SK-N-SH (cell line): ENCODE data around the gene SH3RF1. TPM values are rescaled to one million over a fixed set of nuclear protein-coding genes. Genes with fewer than 3 reads are reported as not detected.

ENCODE experiments used
- CTCF ChIA-PET: fragments of 300-600, 350-600 bp; formaldehyde crosslinking; extraction: SDS; loops from one replicate; lab custom pipeline; 2021; lab: Yijun Ruan, JAX
- POLR2A ChIA-PET: fragments of 350-600 bp; sonication (Branson Sonifier 250); formaldehyde crosslinking; extraction: SDS; loops from one replicate; lab custom pipeline; 2020; ENCODE audit warnings: antibody characterized with exemption, inconsistent platforms; lab: Yijun Ruan, JAX
- DNase-seq: peaks from one replicate; pipeline ENCODE4 v3.0.0; 2012
- H2AFZ ChIP-seq: fragments of 200-600 bp; sonication (generic); 2 replicates; pipeline ENCODE4 v1.8.1; 2016; ENCODE audit warnings: antibody characterized with exemption, mild to moderate bottlenecking, low read depth
- H3F3A ChIP-seq: fragments of 200-600 bp; sonication (generic); replicated peaks from 2 replicates; pipeline ENCODE3; 2016; ENCODE audit warnings: antibody characterized with exemption, mild to moderate bottlenecking; ENCODE audit not compliant: insufficient read depth
- H3K27ac ChIP-seq, 2 experiments: fragments of 200-500 bp in 1 of 2; fragments of 200-600 bp in 1 of 2; sonication (Bioruptor generic) in 1 of 2; sonication (generic), shearing (Covaris generic) in 1 of 2; 2 replicates each; pipeline versions ENCODE4 v1.5.1 to v1.6.1; 2014 to 2016; ENCODE audit warnings: low read depth in 2 of 2, inconsistent platforms in 1 of 2, low read length in 1 of 2, mild to moderate bottlenecking in 1 of 2, mixed read lengths in 1 of 2
- H3K27me3 ChIP-seq: fragments of 200-600 bp; sonication (generic), shearing (Covaris generic); 2 replicates; pipeline ENCODE4 v1.6.1; 2016; ENCODE audit warnings: mixed run types; ENCODE audit not compliant: insufficient read depth
- H3K36me3 ChIP-seq, 2 experiments: fragments of 200-500 bp in 1 of 2; fragments of 200-600 bp in 1 of 2; sonication (Bioruptor generic) in 1 of 2; sonication (generic) in 1 of 2; replicated peaks in 1 of 2; 2 replicates each; pipeline versions ENCODE3 to v1.5.1; 2014 to 2016; ENCODE audit warnings: low read length in 1 of 2, mild to moderate bottlenecking in 1 of 2; ENCODE audit not compliant: insufficient read depth in 2 of 2, control insufficient read depth in 1 of 2
- H3K4me1 ChIP-seq, 2 experiments: fragments of 200-500 bp in 1 of 2; fragments of 200-600 bp in 1 of 2; sonication (Bioruptor generic) in 1 of 2; sonication (generic), shearing (Covaris generic) in 1 of 2; 2 replicates each; pipeline versions ENCODE4 v1.5.1 to v1.6.1; 2014 to 2016; ENCODE audit warnings: low read depth in 1 of 2, low read length in 1 of 2, mixed run types in 1 of 2; ENCODE audit not compliant: insufficient read depth in 2 of 2, control insufficient read depth in 1 of 2
- H3K4me2 ChIP-seq: fragments of 200-600 bp; sonication (generic), shearing (Covaris generic); 2 replicates; pipeline ENCODE4 v1.6.1; 2017; ENCODE audit warnings: mixed run types
- H3K4me3 ChIP-seq, 2 experiments: fragments of 200-500 bp in 1 of 2; fragments of 200-600 bp in 1 of 2; sonication (Bioruptor generic) in 1 of 2; sonication (generic), shearing (Covaris generic) in 1 of 2; 2 replicates each; pipeline versions ENCODE4 v1.5.1 to v1.8.1; 2014 to 2016; ENCODE audit warnings: low read depth in 2 of 2, inconsistent platforms in 1 of 2, low read length in 1 of 2, mild to moderate bottlenecking in 1 of 2, mixed read lengths in 1 of 2, moderate library complexity in 1 of 2
- H3K79me2 ChIP-seq: fragments of 200-600 bp; sonication (generic); 2 replicates; pipeline ENCODE4 v1.8.1; 2017; ENCODE audit warnings: mild to moderate bottlenecking; ENCODE audit not compliant: insufficient read depth
- H3K9ac ChIP-seq: fragments of 200-600 bp; sonication (generic); 2 replicates; pipeline ENCODE4 v1.6.1; 2017; ENCODE audit warnings: mixed run types
- H3K9me2 ChIP-seq: fragments of 200-600 bp; sonication (generic); 2 replicates; pipeline ENCODE4 v1.6.1; 2017; ENCODE audit warnings: mixed run types
- H3K9me3 ChIP-seq: fragments of 200-600 bp; sonication (generic); 2 replicates; pipeline ENCODE4 v1.6.1; 2017; ENCODE audit warnings: mixed run types, mild to moderate bottlenecking, moderate library complexity
- H4K20me1 ChIP-seq: fragments of 200-600 bp; sonication (generic); 2 replicates; pipeline ENCODE4 v1.6.1; 2017; ENCODE audit warnings: mild to moderate bottlenecking, mixed run types; ENCODE audit not compliant: insufficient read depth
- CHD2 ChIP-seq: fragments of 150-350 bp; IDR thresholded peaks from 2 replicates; pipeline ENCODE4 v1.6.1; 2018; ENCODE audit warnings: low read length; ENCODE audit not compliant: partially characterized antibody
- CTCF ChIP-seq: fragments of 200-600 bp; sonication (generic); IDR thresholded peaks from 2 replicates; pipeline ENCODE4 v1.6.1; 2017; ENCODE audit warnings: antibody characterized with exemption, mild to moderate bottlenecking, moderate library complexity
- ELF1 ChIP-seq: IDR thresholded peaks from 2 replicates; pipeline ENCODE4 v1.4.0; 2012
- EP300 ChIP-seq, 2 experiments: IDR thresholded peaks; 2 replicates each; pipeline versions ENCODE4 v1.4.0 to v1.6.1; 2012; ENCODE audit warnings: borderline replicate concordance in 1 of 2, low read depth in 1 of 2, low read length in 1 of 2
- EZH2phosphoT487 ChIP-seq: fragments of 200-600 bp; sonication (generic); IDR thresholded peaks from 2 replicates; pipeline ENCODE4 v1.6.1; 2017; ENCODE audit warnings: low read depth, mixed run types, mild to moderate bottlenecking, antibody characterized with exemption, moderate library complexity, borderline replicate concordance
- FOSL2 ChIP-seq: IDR thresholded peaks from 2 replicates; pipeline ENCODE4 v1.4.0; 2012; ENCODE audit warnings: low read depth, mild to moderate bottlenecking, moderate library complexity, borderline replicate concordance
- FOXJ3 ChIP-seq: sonication (generic); formaldehyde crosslinking; IDR thresholded peaks from 2 replicates; pipeline ENCODE4 v1.5.1; 2020; ENCODE audit warnings: mild to moderate bottlenecking, missing genetic modification reagents
- FOXM1 ChIP-seq: IDR thresholded peaks from 2 replicates; pipeline ENCODE4 v1.4.0; 2012; ENCODE audit warnings: low read depth, mild to moderate bottlenecking
- GABPA ChIP-seq: IDR thresholded peaks from 2 replicates; pipeline ENCODE4 v1.4.0; 2012; ENCODE audit warnings: low read depth, mild to moderate bottlenecking
- JUND ChIP-seq: IDR thresholded peaks from 2 replicates; pipeline ENCODE4 v1.4.0; 2012
- MAX ChIP-seq: IDR thresholded peaks from 2 replicates; pipeline ENCODE4 v1.4.0; 2012; ENCODE audit warnings: low read depth
- MEF2A ChIP-seq: IDR thresholded peaks from 2 replicates; pipeline ENCODE4 v1.4.0; 2012; ENCODE audit warnings: low read depth, borderline replicate concordance
- NFIC ChIP-seq: IDR thresholded peaks from 2 replicates; pipeline ENCODE4 v1.4.0; 2012; ENCODE audit warnings: borderline replicate concordance
- NRF1 ChIP-seq: IDR thresholded peaks from 2 replicates; pipeline ENCODE4 v1.6.1; 2012; ENCODE audit warnings: low read depth, mild to moderate bottlenecking, low read length
- PBX3 ChIP-seq: IDR thresholded peaks from 2 replicates; pipeline ENCODE4; 2012
- POLR2AphosphoS5 ChIP-seq: IDR thresholded peaks from 2 replicates; pipeline ENCODE4 v1.6.1; 2012; ENCODE audit warnings: low read depth, low read length
- RAD21 ChIP-seq: IDR thresholded peaks from 2 replicates; pipeline ENCODE4 v1.6.1; 2012; ENCODE audit warnings: mild to moderate bottlenecking, low read length
- RCOR1 ChIP-seq: fragments of 150-350 bp; IDR thresholded peaks from 2 replicates; pipeline ENCODE4 v1.6.1; 2017; ENCODE audit warnings: antibody characterized with exemption, low read length
- REST ChIP-seq: IDR thresholded peaks from 2 replicates; pipeline ENCODE4 v1.6.1; 2012; ENCODE audit warnings: mild to moderate bottlenecking, low read depth, low read length, moderate library complexity
- RFX5 ChIP-seq: IDR thresholded peaks from 2 replicates; pipeline ENCODE4 v1.6.1; 2012; ENCODE audit warnings: mild to moderate bottlenecking, improper control_type of control experiment, low read length
- TAF1 ChIP-seq: IDR thresholded peaks from 2 replicates; pipeline ENCODE4 v1.6.1; 2012; ENCODE audit warnings: low read depth, mild to moderate bottlenecking, low read length, moderate library complexity, borderline replicate concordance
- TCF12 ChIP-seq: IDR thresholded peaks from 2 replicates; pipeline ENCODE4 v1.4.0; 2012
- TEAD4 ChIP-seq: IDR thresholded peaks from 2 replicates; pipeline ENCODE4 v1.4.0; 2012; ENCODE audit warnings: mild to moderate bottlenecking, borderline replicate concordance; ENCODE audit not compliant: insufficient read depth
- USF2 ChIP-seq: fragments of 150-350 bp; IDR thresholded peaks from 2 replicates; pipeline ENCODE4 v1.6.1; 2017; ENCODE audit warnings: antibody characterized with exemption, low read length, low read depth, borderline replicate concordance
- YY1 ChIP-seq: IDR thresholded peaks from 2 replicates; pipeline ENCODE4 v1.4.0; 2012; ENCODE audit warnings: low read depth, mild to moderate bottlenecking
- WGBS: methylation state at CpG from one replicate; pipeline ENCODE4 v1.1.6; 2017; ENCODE audit warnings: low lambda C conversion rate; 5-methylcytosine and 5-hydroxymethylcytosine counted together
- polyA plus RNA-seq, 3 experiments: library from polyadenylated mRNA; depleted of rRNA; stranded (reverse); fragments of >200 nt; gene quantifications; 2 replicates each; pipeline ENCODE4 v1.2.3, GENCODE V29; 2012

Gene SH3RF1
- 22.0 and 22.1 TPM in 2 replicates for polyA plus RNA-seq (2012; rRNA removed)
- 14.8 and 18.6 TPM in 2 replicates for polyA plus RNA-seq (2012; cell fraction: cytosol; rRNA removed)
- 16.6 and 24.4 TPM in 2 replicates for polyA plus RNA-seq (2012; cell fraction: nucleus; rRNA removed)

GRCh38 chr4:169270810-169271691 lies at the start of gene SH3RF1:
TSS of gene SH3RF1 (minus strand) at chr4:169270956. CDS start at chr4:169269212, 1,744 bp downstream.
- POLR2A ChIA-PET = no interaction called here
- no peak for TF ChIP-seq YY1
- TF ChIP-seq FOXJ3 (CRISPR knock-in tag) = no peak
- TF ChIP-seq NRF1 = no peak
- TF ChIP-seq MEF2A = no peak; the same call in 1 of the 2 replicates
- no peak for TF ChIP-seq EP300 (IDR thresholded peaks at IDR 0.05; ENCODE audit: borderline replicate concordance in 1 of 2, low read depth in 1 of 2, low read length in 1 of 2)
- TF ChIP-seq RCOR1 = no peak
- no peak for TF ChIP-seq JUND
- peak; percentile 82 for TF ChIP-seq TAF1
- TF ChIP-seq RAD21 = no peak
- TF ChIP-seq FOSL2 = no peak
- peak; percentile 63 for TF ChIP-seq NFIC
- TF ChIP-seq USF2 = no peak
- peak; percentile 37; the same call in 1 of the 2 replicates for TF ChIP-seq TCF12
- no peak for TF ChIP-seq CHD2
- no peak for TF ChIP-seq GABPA
- no peak for TF ChIP-seq ELF1
- TF ChIP-seq MAX = peak; percentile 84
- no peak; the same call in 1 of the 2 replicates for TF ChIP-seq PBX3
- peak; percentile 67 for TF ChIP-seq POLR2AphosphoS5
- no peak for TF ChIP-seq FOXM1
- no peak for TF ChIP-seq RFX5
- TF ChIP-seq EZH2phosphoT487 = no peak
- peak; percentile 37 for TF ChIP-seq CTCF
- TF ChIP-seq TEAD4 = no peak
- TF ChIP-seq REST = no peak

More at GRCh38 chr4:169270810-169271691, at the start of gene SH3RF1:
- CTCF ChIA-PET = interaction anchor here (1.2 to 2.8 kb wide), 4 partner anchors 10 to 23 kb away, joined by 4 to 12 read pairs (median 8); no protein-coding TSS in a partner anchor
- peak within 1 kb of the TSS; percentile 99 for H3K9ac ChIP-seq
- WGBS = under 1% methylated on average over 18 of the region's 110 CpGs
- no peaks in the 10 kb centered on the region for H3K9me2 ChIP-seq
- H3K79me2 ChIP-seq = peaks cover 53% of the 10 kb centered on the region
- H4K20me1 ChIP-seq = peaks cover 23% of the 10 kb centered on the region
- peaks cover 14 to 17% of the 10 kb centered on the region in 2 experiments for H3K36me3 ChIP-seq
- H2AFZ ChIP-seq = no peak within 1 kb of the TSS
- H3K27me3 ChIP-seq = no peaks in the 10 kb centered on the region
- no peaks in the 10 kb centered on the region for H3K9me3 ChIP-seq
- peak within 1 kb of the TSS; percentile 72 to 94 for H3K27ac ChIP-seq
- DNase-seq = peak; percentile 91
- H3F3A ChIP-seq = peaks cover 45% of the 10 kb centered on the region
- peak within 1 kb of the TSS; percentile 85 to 90 for H3K4me3 ChIP-seq
- peaks cover 7 to 9% of the 10 kb centered on the region in 2 experiments; a peak in 3 of 4 replicates for H3K4me1 ChIP-seq
- peak within 1 kb of the TSS; percentile 93 for H3K4me2 ChIP-seq
